ENCODE data around the gene NRXN2.

DNA sequence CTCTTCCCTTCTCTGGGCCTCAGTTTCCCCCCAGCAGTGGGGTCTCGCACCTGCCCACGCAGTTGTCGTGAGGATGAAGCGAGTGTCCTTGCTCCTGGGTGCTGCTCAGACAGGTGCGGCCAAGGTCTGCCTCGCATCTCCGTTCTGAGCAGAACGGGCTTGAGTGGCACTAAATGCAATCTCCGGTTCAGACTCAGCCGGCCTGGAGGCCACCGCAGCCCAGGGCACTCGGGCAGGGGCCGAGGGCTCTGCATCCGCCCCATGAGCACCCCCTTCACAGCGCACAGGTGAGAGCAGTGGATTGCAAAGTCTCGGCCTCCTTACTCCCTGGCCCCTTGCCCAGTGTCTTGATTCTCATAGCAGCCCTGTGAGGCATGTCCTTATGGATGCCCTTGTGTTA lies 162.1 kb downstream of the NRXN2 start:
- no peak for TF ChIP-seq CTCF (IDR thresholded peaks at IDR 0.05)
- no peak for TF ChIP-seq POLR2A (IDR thresholded peaks at IDR 0.05)
